Peyer's patch (tissue), 4 donors: ENCODE data around the gene THOC6.

Source experiments
- CTCF ChIP-seq, 6 experiments: fragments of 450-650 bp in 4 of 6; fragments of 200-600 bp in 2 of 6; sonication (generic) in 1 of 6; IDR thresholded peaks; one replicate each; pipeline ENCODE4 v1.5.1; 2017 to 2019; ENCODE audit warnings: antibody characterized with exemption in 6 of 6, mild to moderate bottlenecking in 3 of 6, moderate library complexity in 1 of 6
- POLR2A ChIP-seq, 2 donors: fragments of 450-650 bp; IDR thresholded peaks; one replicate each; pipeline ENCODE4 v1.5.1; 2017; ENCODE audit warnings: antibody characterized with exemption in 2 of 2, mild to moderate bottlenecking in 2 of 2, moderate library complexity in 2 of 2

- peak in 5 of 6 experiments; percentile 18 to 50 (median 36) for TF ChIP-seq CTCF (IDR thresholded peaks at IDR 0.05)
- TF ChIP-seq POLR2A (IDR thresholded peaks at IDR 0.05): no peak
Observed at GRCh38 chr16:3021449-3022207, 2.2 kb upstream of the THOC6 start.
